Osteocyte (in vitro differentiated cells): ENCODE results near the gene DDX51. TPM values are rescaled to one million over a fixed set of nuclear protein-coding genes. Genes with fewer than 3 reads are reported as not detected.

Experiments used
- DNase-seq: peaks from one replicate; pipeline ENCODE4 v3.0.0; 2021; ENCODE audit warnings: mixed read lengths; ENCODE audit not compliant: unreplicated experiment; ENCODE audit errors: extremely low spot score
- H3K27ac Mint-ChIP-seq: one replicate; pipeline ENCODE4 v1.8.0; 2021; ENCODE audit warnings: mild to moderate bottlenecking, mixed read lengths; ENCODE audit not compliant: unreplicated experiment
- H3K27me3 Mint-ChIP-seq: one replicate; pipeline ENCODE4 v1.8.0; 2021; ENCODE audit warnings: mixed read lengths; ENCODE audit not compliant: unreplicated experiment
- H3K36me3 Mint-ChIP-seq: one replicate; pipeline ENCODE4 v1.8.0; 2021; ENCODE audit warnings: mixed read lengths; ENCODE audit not compliant: unreplicated experiment
- H3K4me1 Mint-ChIP-seq: one replicate; pipeline ENCODE4 v1.8.0; 2021; ENCODE audit warnings: mixed read lengths; ENCODE audit not compliant: unreplicated experiment
- H3K4me3 Mint-ChIP-seq: one replicate; pipeline ENCODE4 v1.8.0; 2021; ENCODE audit warnings: mild to moderate bottlenecking, moderate library complexity, mixed read lengths; ENCODE audit not compliant: unreplicated experiment
- H3K9me3 Mint-ChIP-seq: one replicate; pipeline ENCODE4 v1.8.0; 2021; ENCODE audit warnings: mixed read lengths; ENCODE audit not compliant: unreplicated experiment
- total RNA-seq: library from RNA; stranded (reverse); gene quantifications from 2 replicates; pipeline ENCODE4 v1.2.1, GENCODE V29; 2021
- TF ChIP-seq, protein P1 (sequence below): fragments of 200-600 bp; sonication (generic); IDR thresholded peaks from 2 replicates; pipeline ENCODE4 v1.5.0; 2021; ENCODE audit warnings: antibody characterized with exemption, mild to moderate bottlenecking, moderate library complexity

Gene DDX51
- total RNA-seq, 1 donor from 2014 or later: 17.7 TPM

DNA sequence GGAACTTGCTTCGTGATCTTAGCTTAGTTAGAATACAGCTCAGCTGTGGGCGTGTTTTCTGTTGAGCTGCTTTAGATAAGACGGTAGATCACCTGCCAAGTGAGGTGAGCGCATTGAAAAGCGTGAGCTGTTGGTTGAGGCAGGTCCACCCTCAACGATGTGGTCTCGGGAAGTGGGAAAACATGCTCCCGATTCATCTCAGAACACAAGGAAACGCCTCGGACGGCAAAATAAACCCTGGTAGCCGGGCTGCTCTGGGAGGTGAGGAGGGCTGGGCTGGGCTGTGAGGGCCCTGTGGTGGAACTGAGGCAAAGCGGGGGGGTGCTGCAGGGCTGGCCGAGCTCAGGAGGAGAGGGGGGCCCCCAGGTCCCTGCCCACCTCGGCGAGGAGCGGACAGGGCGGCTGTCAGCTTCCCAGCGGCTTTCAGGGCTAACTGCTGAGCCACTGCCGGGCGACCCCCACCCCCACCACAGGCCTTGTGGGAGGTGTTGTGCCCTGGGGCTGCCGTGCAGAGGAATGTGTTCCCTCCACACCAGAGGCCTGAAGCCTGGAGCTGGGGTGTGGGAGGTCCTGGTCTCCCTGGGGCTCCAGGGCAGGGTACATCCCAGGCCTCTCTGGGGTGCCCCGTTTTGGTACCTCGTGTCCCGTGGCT is 30.8 kb upstream of the DDX51 start:
- H3K27me3 Mint-ChIP-seq: peaks cover 35% of the 10 kb centered on the region
- TF ChIP-seq, protein P1, sequence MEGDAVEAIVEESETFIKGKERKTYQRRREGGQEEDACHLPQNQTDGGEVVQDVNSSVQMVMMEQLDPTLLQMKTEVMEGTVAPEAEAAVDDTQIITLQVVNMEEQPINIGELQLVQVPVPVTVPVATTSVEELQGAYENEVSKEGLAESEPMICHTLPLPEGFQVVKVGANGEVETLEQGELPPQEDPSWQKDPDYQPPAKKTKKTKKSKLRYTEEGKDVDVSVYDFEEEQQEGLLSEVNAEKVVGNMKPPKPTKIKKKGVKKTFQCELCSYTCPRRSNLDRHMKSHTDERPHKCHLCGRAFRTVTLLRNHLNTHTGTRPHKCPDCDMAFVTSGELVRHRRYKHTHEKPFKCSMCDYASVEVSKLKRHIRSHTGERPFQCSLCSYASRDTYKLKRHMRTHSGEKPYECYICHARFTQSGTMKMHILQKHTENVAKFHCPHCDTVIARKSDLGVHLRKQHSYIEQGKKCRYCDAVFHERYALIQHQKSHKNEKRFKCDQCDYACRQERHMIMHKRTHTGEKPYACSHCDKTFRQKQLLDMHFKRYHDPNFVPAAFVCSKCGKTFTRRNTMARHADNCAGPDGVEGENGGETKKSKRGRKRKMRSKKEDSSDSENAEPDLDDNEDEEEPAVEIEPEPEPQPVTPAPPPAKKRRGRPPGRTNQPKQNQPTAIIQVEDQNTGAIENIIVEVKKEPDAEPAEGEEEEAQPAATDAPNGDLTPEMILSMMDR: no peak
- H3K27ac Mint-ChIP-seq: no peak overlapping the region
- DNase-seq: no peak
- H3K4me3 Mint-ChIP-seq: no peak overlapping the region
- H3K36me3 Mint-ChIP-seq: no peaks in the 10 kb centered on the region
- H3K9me3 Mint-ChIP-seq: no peaks in the 10 kb centered on the region
- no peaks in the 10 kb centered on the region for H3K4me1 Mint-ChIP-seq

DNA sequence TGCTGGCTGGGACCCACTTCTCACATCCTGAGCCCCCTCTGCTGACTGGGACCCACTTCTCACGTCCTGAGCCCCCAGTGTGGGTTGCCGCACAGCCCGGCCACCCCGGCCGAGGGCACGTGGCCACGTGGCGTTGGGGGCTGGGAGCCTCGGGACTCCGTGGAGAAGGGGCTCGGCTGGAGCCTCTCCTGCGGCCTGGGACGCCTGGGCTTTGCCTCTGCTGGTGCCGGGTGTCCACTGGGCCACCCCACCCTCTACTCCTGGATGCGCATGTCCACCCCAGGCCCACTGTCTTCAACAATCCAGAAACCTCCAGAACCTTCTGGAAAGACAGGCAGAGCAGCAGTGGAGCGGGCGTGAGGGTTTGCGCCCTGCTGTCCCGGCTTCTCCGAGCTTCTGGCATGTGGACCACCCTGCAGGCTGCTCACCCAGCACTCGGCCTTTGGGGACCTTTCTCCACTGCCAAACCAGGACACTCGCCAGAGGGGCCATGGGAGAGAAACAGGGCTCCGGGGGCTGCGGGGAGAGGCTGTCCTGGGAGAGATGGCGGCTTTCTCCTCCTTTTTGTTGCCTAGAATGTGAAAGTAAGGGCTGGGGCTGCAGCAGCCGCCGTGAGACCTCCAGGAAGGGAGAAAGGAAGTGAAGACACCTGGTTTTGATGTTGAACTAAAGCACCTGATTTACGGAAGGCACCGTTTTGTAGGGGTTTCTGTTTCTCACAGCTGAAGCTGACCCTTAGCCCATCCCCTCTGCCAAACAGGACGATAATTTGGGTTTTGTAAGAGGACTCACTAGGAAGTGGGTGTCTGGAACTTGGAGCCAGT is 30.1 kb upstream of the DDX51 start:
- H3K36me3 Mint-ChIP-seq: no peaks in the 10 kb centered on the region
- H3K4me3 Mint-ChIP-seq: no peak overlapping the region
- no peaks in the 10 kb centered on the region for H3K4me1 Mint-ChIP-seq
- peaks cover 29% of the 10 kb centered on the region for H3K27me3 Mint-ChIP-seq
- H3K9me3 Mint-ChIP-seq: no peaks in the 10 kb centered on the region
- no peak overlapping the region for H3K27ac Mint-ChIP-seq
- no peak for DNase-seq
- TF ChIP-seq, protein P1: no peak

DNA sequence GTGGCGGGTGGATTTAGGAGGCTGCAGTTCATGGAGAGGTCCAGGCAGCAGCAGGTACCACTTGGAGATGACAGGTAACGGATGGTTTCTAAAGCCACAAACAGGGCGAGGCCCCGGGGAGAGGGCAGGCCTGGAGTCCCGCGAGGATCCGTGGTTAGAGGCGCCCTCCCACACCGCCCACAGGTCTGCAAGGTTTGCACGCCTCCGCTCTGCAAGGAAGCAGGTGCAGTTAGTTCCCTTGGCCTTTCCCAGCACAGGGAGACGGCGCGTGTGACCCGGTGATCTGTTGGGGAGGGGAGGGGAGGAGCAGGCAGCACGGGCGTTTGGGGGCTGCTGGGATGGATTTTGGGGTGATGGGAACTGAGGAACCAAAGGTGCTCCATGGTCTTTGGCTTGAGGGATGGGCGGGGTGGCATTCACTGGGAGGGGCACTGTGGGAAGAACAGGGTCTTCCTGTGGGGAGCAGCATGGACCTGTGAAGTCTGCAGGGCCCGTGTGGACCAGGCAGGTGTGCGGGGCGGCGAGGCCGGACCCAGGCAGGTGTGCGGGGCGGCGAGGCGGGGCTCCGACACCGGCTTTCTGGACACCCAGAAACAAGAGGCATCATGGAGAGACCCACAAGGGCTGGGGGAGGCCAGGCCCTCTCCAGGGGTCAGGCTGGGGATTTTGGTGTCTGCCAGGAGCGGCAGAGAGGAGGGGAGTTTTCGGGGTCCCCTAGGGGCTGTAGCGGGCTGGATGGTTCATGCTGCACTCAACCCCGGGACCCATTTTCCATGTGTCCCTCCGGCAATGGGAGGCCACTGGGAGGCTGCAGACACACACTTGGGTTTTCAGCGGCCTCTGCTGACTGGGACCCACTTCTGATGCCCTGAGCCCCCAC is 29.3 kb upstream of the DDX51 start:
- Mint-ChIP-seq H3K4me1 (no peaks in the 10 kb centered on the region), H3K4me3 (no peak overlapping the region), H3K27ac (no peak overlapping the region), H3K27me3 (peaks cover 22% of the 10 kb centered on the region), H3K36me3 (no peaks in the 10 kb centered on the region), H3K9me3 (no peaks in the 10 kb centered on the region)
- DNase-seq: no peak
- TF ChIP-seq, protein P1: no peak

DNA sequence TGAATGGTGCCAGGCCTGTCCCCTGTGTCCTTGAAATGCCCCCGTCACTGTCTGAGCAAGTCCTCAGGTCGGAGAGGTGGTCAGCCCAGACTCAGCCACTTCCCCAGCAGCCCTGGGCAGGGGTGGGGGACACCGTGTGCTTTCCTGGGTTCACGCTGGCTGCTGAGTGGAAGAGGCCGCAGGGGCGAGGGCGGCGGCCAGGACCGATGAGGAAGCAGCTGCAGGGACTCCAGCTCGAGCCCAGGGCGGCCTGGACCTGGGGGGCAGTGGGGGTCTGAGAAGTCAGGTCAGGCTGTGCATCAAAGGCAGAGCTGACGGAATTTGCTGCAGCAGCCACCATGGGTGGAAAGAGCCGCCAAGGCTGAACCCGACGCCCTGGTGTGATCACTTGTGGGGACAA is 28.5 kb upstream of the DDX51 start:
- no peak for DNase-seq
- Mint-ChIP-seq H3K4me1 (no peaks in the 10 kb centered on the region), H3K27ac (no peak overlapping the region), H3K36me3 (no peaks in the 10 kb centered on the region), H3K27me3 (peaks cover 20% of the 10 kb centered on the region), H3K9me3 (no peaks in the 10 kb centered on the region), H3K4me3 (no peak overlapping the region)
- TF ChIP-seq, protein P1: no peak
